NT2/D1 (cell line): ENCODE measurements around the gene IZUMO1.
"Not testable (repeated sequence)": the region's sequence is repeated elsewhere in the genome, so short reads cannot be mapped to it uniquely, and the experiment has no call there.

ENCODE experiments used
- DNase-seq: peaks from one replicate; pipeline ENCODE4 v3.0.0-alpha.2; 2011; ENCODE audit warnings: low read depth, low spot score
- H3K27me3 ChIP-seq: 2 replicates; pipeline ENCODE4 v1.6.0; 2011; ENCODE audit warnings: mild to moderate bottlenecking; ENCODE audit not compliant: insufficient read length, insufficient read depth
- H3K36me3 ChIP-seq: 2 replicates; pipeline ENCODE4 v1.6.1; 2011; ENCODE audit warnings: mild to moderate bottlenecking, low read length, mixed read lengths; ENCODE audit not compliant: insufficient read depth, insufficient read length
- H3K4me1 ChIP-seq: 2 replicates; pipeline ENCODE4 v1.5.1; 2011; ENCODE audit not compliant: insufficient read depth, insufficient read length
- H3K4me3 ChIP-seq: 2 replicates; pipeline ENCODE4 v1.5.1; 2011; ENCODE audit warnings: low read depth; ENCODE audit not compliant: insufficient read length
- H3K9ac ChIP-seq: 2 replicates; pipeline ENCODE4 v1.6.0; 2011; ENCODE audit warnings: low read depth; ENCODE audit not compliant: insufficient read length
- H3K9me3 ChIP-seq: 2 replicates; pipeline ENCODE4 v1.5.1; 2011; ENCODE audit warnings: mild to moderate bottlenecking, low read length; ENCODE audit not compliant: insufficient read depth
- SUZ12 ChIP-seq: IDR thresholded peaks from 2 replicates; pipeline ENCODE4 v1.6.1; 2011; ENCODE audit not compliant: insufficient read length, insufficient read depth; ENCODE audit errors: extremely low read depth
- YY1 ChIP-seq: IDR thresholded peaks from 2 replicates; pipeline ENCODE4 v1.6.1; 2011; ENCODE audit not compliant: insufficient read length, insufficient read depth
- ZNF274 ChIP-seq: IDR thresholded peaks from 2 replicates; pipeline ENCODE4 v1.6.1; 2011; ENCODE audit warnings: mild to moderate bottlenecking, low read depth, low read length

IZUMO1 gene

GRCh38 chr19:48746738-48747575 lies at the start of gene IZUMO1:
Gene IZUMO1 (minus strand): TSS chr19:48746909. CDS start chr19:48745859, 1,050 bp downstream.
- Histone ChIP-seq H3K27me3 (no peaks in the 10 kb centered on the region), H3K9ac (peak within 1 kb of the TSS; percentile 32), H3K9me3 (no peaks in the 10 kb centered on the region), H3K4me1 (peaks cover 4% of the 10 kb centered on the region), H3K36me3 (peaks cover 8% of the 10 kb centered on the region), H3K4me3 (peak within 1 kb of the TSS; percentile 49)
- peak; percentile 58 for DNase-seq
- TF ChIP-seq SUZ12 = no peak

DNA sequence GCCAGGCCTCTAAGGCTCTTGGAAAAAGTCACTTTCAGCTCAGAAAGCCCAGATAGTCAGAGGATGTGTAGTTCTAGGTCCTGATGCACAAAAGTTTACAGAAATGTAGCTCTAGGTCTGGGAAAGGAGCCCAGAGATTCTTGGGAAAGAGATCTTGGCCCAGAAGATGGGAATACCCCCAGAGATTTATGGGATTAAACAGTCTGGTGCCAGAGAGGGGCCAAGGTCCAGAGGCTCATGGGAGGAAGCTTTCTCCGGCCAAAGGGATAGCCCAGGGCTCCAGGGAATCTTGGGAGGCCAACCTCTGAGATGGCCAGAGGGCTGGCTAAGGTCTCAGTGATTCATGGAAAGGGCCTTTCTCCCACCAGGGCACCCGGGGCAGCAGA lies 49.0 kb upstream of the IZUMO1 start:
- H3K36me3 ChIP-seq = no peaks in the 10 kb centered on the region
- H3K4me1 ChIP-seq = peaks cover 5% of the 10 kb centered on the region
- no peak for DNase-seq
- no peaks in the 10 kb centered on the region for H3K9me3 ChIP-seq
- no peak overlapping the region for H3K9ac ChIP-seq
- H3K27me3 ChIP-seq = no peaks in the 10 kb centered on the region
- TF ChIP-seq YY1 = no peak
- TF ChIP-seq ZNF274 = no peak
- TF ChIP-seq SUZ12 = no peak
- no peak overlapping the region for H3K4me3 ChIP-seq

GRCh38 chr19:48795055-48795684 lies 48.5 kb upstream of the IZUMO1 start:
- DNase-seq = peak; percentile 83
- Histone ChIP-seq H3K36me3 (no peaks in the 10 kb centered on the region), H3K9me3 (no peaks in the 10 kb centered on the region), H3K4me1 (peaks cover 5% of the 10 kb centered on the region), H3K4me3 (peak overlapping the region; percentile 63), H3K27me3 (no peaks in the 10 kb centered on the region), H3K9ac (peak overlapping the region; percentile 67)
- TF ChIP-seq SUZ12 = no peak

DNA sequence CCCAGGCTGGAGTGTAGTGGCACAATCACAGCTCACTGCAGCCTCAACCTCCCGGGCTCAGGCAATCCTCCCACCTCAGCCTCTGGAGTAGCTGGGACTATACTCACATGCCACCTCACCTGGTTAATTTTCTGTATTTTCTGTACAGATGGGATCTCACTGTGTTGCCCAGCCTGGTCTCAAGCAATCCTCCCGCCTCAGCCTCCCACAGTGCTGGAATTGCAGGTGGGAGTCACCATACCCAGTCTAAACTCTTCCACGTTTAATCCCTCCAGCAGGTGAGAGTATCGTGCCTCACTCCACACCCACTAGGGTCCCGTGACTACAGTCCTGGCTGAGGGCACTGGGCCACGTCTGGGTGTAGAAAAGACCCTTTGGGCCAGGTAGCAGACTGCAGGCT lies 47.6 kb upstream of the IZUMO1 start:
- H3K4me1 ChIP-seq = peaks cover 5% of the 10 kb centered on the region
- no peaks in the 10 kb centered on the region for H3K9me3 ChIP-seq
- no peak overlapping the region for H3K4me3 ChIP-seq
- H3K9ac ChIP-seq = no peak overlapping the region
- no peaks in the 10 kb centered on the region for H3K36me3 ChIP-seq
- no peak for DNase-seq
- TF ChIP-seq SUZ12 (no peak), YY1 (no peak), ZNF274 (no peak)
- H3K27me3 ChIP-seq = no peaks in the 10 kb centered on the region

DNA sequence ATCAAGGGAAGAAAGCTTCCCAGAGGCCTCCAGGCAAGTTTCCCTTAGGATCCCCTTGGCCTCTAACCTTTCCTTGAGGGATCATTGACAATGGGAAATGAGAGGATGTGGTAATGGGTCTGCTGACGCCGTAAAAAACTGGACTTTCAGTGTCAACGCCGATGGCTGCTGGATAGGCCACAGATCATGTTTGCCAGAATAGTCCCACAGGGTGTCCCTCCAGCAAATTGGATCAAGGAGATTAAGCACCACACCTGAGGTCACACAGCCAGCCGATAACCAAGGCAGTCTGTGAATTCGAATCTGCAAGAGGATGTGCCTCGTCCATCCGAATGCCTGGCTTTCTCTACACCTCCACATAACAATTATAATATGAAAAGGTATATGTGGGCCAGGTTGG lies 46.6 kb upstream of the IZUMO1 start:
- Histone ChIP-seq H3K4me1 (no peaks in the 10 kb centered on the region), H3K36me3 (no peaks in the 10 kb centered on the region), H3K9me3 (no peaks in the 10 kb centered on the region), H3K27me3 (no peaks in the 10 kb centered on the region), H3K9ac (no peak overlapping the region), H3K4me3 (no peak overlapping the region)
- no peak for DNase-seq
- no peak for TF ChIP-seq YY1
- TF ChIP-seq SUZ12 = no peak
- TF ChIP-seq ZNF274 = no peak

- H3K36me3 ChIP-seq, H3K4me1 ChIP-seq, H3K4me3 ChIP-seq, H3K9me3 ChIP-seq, DNase-seq, H3K27me3 ChIP-seq, H3K9ac ChIP-seq: not testable (repeated sequence)
Measured at GRCh38 chr19:48787331-48787730, 40.6 kb upstream of the IZUMO1 start.

DNA sequence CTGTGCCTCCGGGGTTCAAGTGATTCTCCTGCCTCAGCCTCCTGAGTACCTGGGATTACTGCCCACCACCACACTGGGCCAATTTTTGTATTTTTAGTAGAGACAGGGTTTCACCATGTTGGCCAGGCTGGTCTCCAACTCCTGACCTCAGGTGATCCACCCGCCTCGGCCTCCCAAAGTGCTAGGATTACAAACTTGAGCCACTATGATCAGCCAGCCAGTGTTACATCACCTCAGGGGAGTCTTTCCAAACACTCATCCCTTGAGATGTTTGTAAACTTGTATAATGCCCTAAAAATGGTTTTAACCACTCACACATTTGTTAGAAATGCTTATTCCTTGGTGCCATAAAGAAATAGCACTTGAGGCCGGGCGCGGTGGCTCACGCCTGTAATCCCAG lies 39.7 kb upstream of the IZUMO1 start:
- not testable (repeated sequence) for H3K4me3 ChIP-seq, H3K27me3 ChIP-seq, H3K9ac ChIP-seq, H3K4me1 ChIP-seq, H3K9me3 ChIP-seq, DNase-seq, H3K36me3 ChIP-seq
